SK-N-SH (cell line): ENCODE results near the gene SRP54. TPM values are rescaled to one million over a fixed set of nuclear protein-coding genes. Genes with fewer than 3 reads are reported as not detected.

Experiments
- CTCF ChIA-PET: fragments of 300-600, 350-600 bp; formaldehyde crosslinking; extraction: SDS; loops from one replicate; lab custom pipeline; 2021; lab: Yijun Ruan, JAX
- POLR2A ChIA-PET: fragments of 350-600 bp; sonication (Branson Sonifier 250); formaldehyde crosslinking; extraction: SDS; loops from one replicate; lab custom pipeline; 2020; ENCODE audit warnings: antibody characterized with exemption, inconsistent platforms; lab: Yijun Ruan, JAX
- DNase-seq: peaks from one replicate; pipeline ENCODE4 v3.0.0; 2012
- H2AFZ ChIP-seq: fragments of 200-600 bp; sonication (generic); 2 replicates; pipeline ENCODE4 v1.8.1; 2016; ENCODE audit warnings: antibody characterized with exemption, mild to moderate bottlenecking, low read depth
- H3F3A ChIP-seq: fragments of 200-600 bp; sonication (generic); replicated peaks from 2 replicates; pipeline ENCODE3; 2016; ENCODE audit warnings: antibody characterized with exemption, mild to moderate bottlenecking; ENCODE audit not compliant: insufficient read depth
- H3K27ac ChIP-seq, 2 experiments: fragments of 200-500 bp in 1 of 2; fragments of 200-600 bp in 1 of 2; sonication (Bioruptor generic) in 1 of 2; sonication (generic), shearing (Covaris generic) in 1 of 2; 2 replicates each; pipeline versions ENCODE4 v1.5.1 to v1.6.1; 2014 to 2016; ENCODE audit warnings: low read depth in 2 of 2, inconsistent platforms in 1 of 2, low read length in 1 of 2, mild to moderate bottlenecking in 1 of 2, mixed read lengths in 1 of 2
- H3K27me3 ChIP-seq: fragments of 200-600 bp; sonication (generic), shearing (Covaris generic); 2 replicates; pipeline ENCODE4 v1.6.1; 2016; ENCODE audit warnings: mixed run types; ENCODE audit not compliant: insufficient read depth
- H3K36me3 ChIP-seq, 2 experiments: fragments of 200-500 bp in 1 of 2; fragments of 200-600 bp in 1 of 2; sonication (Bioruptor generic) in 1 of 2; sonication (generic) in 1 of 2; replicated peaks in 1 of 2; 2 replicates each; pipeline versions ENCODE3 to v1.5.1; 2014 to 2016; ENCODE audit warnings: low read length in 1 of 2, mild to moderate bottlenecking in 1 of 2; ENCODE audit not compliant: insufficient read depth in 2 of 2, control insufficient read depth in 1 of 2
- H3K4me1 ChIP-seq, 2 experiments: fragments of 200-500 bp in 1 of 2; fragments of 200-600 bp in 1 of 2; sonication (Bioruptor generic) in 1 of 2; sonication (generic), shearing (Covaris generic) in 1 of 2; 2 replicates each; pipeline versions ENCODE4 v1.5.1 to v1.6.1; 2014 to 2016; ENCODE audit warnings: low read depth in 1 of 2, low read length in 1 of 2, mixed run types in 1 of 2; ENCODE audit not compliant: insufficient read depth in 2 of 2, control insufficient read depth in 1 of 2
- H3K4me2 ChIP-seq: fragments of 200-600 bp; sonication (generic), shearing (Covaris generic); 2 replicates; pipeline ENCODE4 v1.6.1; 2017; ENCODE audit warnings: mixed run types
- H3K4me3 ChIP-seq, 2 experiments: fragments of 200-500 bp in 1 of 2; fragments of 200-600 bp in 1 of 2; sonication (Bioruptor generic) in 1 of 2; sonication (generic), shearing (Covaris generic) in 1 of 2; 2 replicates each; pipeline versions ENCODE4 v1.5.1 to v1.8.1; 2014 to 2016; ENCODE audit warnings: low read depth in 2 of 2, inconsistent platforms in 1 of 2, low read length in 1 of 2, mild to moderate bottlenecking in 1 of 2, mixed read lengths in 1 of 2, moderate library complexity in 1 of 2
- H3K79me2 ChIP-seq: fragments of 200-600 bp; sonication (generic); 2 replicates; pipeline ENCODE4 v1.8.1; 2017; ENCODE audit warnings: mild to moderate bottlenecking; ENCODE audit not compliant: insufficient read depth
- H3K9ac ChIP-seq: fragments of 200-600 bp; sonication (generic); 2 replicates; pipeline ENCODE4 v1.6.1; 2017; ENCODE audit warnings: mixed run types
- H3K9me2 ChIP-seq: fragments of 200-600 bp; sonication (generic); 2 replicates; pipeline ENCODE4 v1.6.1; 2017; ENCODE audit warnings: mixed run types
- H3K9me3 ChIP-seq: fragments of 200-600 bp; sonication (generic); 2 replicates; pipeline ENCODE4 v1.6.1; 2017; ENCODE audit warnings: mixed run types, mild to moderate bottlenecking, moderate library complexity
- H4K20me1 ChIP-seq: fragments of 200-600 bp; sonication (generic); 2 replicates; pipeline ENCODE4 v1.6.1; 2017; ENCODE audit warnings: mild to moderate bottlenecking, mixed run types; ENCODE audit not compliant: insufficient read depth
- CTCF ChIP-seq: fragments of 200-600 bp; sonication (generic); IDR thresholded peaks from 2 replicates; pipeline ENCODE4 v1.6.1; 2017; ENCODE audit warnings: antibody characterized with exemption, mild to moderate bottlenecking, moderate library complexity
- EZH2phosphoT487 ChIP-seq: fragments of 200-600 bp; sonication (generic); IDR thresholded peaks from 2 replicates; pipeline ENCODE4 v1.6.1; 2017; ENCODE audit warnings: low read depth, mixed run types, mild to moderate bottlenecking, antibody characterized with exemption, moderate library complexity, borderline replicate concordance
- FOXJ3 ChIP-seq: sonication (generic); formaldehyde crosslinking; IDR thresholded peaks from 2 replicates; pipeline ENCODE4 v1.5.1; 2020; ENCODE audit warnings: mild to moderate bottlenecking, missing genetic modification reagents
- MEF2A ChIP-seq: IDR thresholded peaks from 2 replicates; pipeline ENCODE4 v1.4.0; 2012; ENCODE audit warnings: low read depth, borderline replicate concordance
- MXI1 ChIP-seq: IDR thresholded peaks from 2 replicates; pipeline ENCODE4 v1.6.1; 2012; ENCODE audit warnings: mild to moderate bottlenecking, low read depth, low read length, improper control_type of control experiment
- NFIC ChIP-seq: IDR thresholded peaks from 2 replicates; pipeline ENCODE4 v1.4.0; 2012; ENCODE audit warnings: borderline replicate concordance
- POLR2AphosphoS5 ChIP-seq: IDR thresholded peaks from 2 replicates; pipeline ENCODE4 v1.6.1; 2012; ENCODE audit warnings: low read depth, low read length
- RAD21 ChIP-seq: IDR thresholded peaks from 2 replicates; pipeline ENCODE4 v1.6.1; 2012; ENCODE audit warnings: mild to moderate bottlenecking, low read length
- RCOR1 ChIP-seq: fragments of 150-350 bp; IDR thresholded peaks from 2 replicates; pipeline ENCODE4 v1.6.1; 2017; ENCODE audit warnings: antibody characterized with exemption, low read length
- REST ChIP-seq: IDR thresholded peaks from 2 replicates; pipeline ENCODE4 v1.6.1; 2012; ENCODE audit warnings: mild to moderate bottlenecking, low read depth, low read length, moderate library complexity
- RFX5 ChIP-seq: IDR thresholded peaks from 2 replicates; pipeline ENCODE4 v1.6.1; 2012; ENCODE audit warnings: mild to moderate bottlenecking, improper control_type of control experiment, low read length
- SIN3A ChIP-seq: IDR thresholded peaks from 2 replicates; pipeline ENCODE4 v1.6.1; 2012; ENCODE audit warnings: low read depth, mild to moderate bottlenecking, low read length, moderate library complexity, borderline replicate concordance
- TCF12 ChIP-seq: IDR thresholded peaks from 2 replicates; pipeline ENCODE4 v1.4.0; 2012
- USF2 ChIP-seq: fragments of 150-350 bp; IDR thresholded peaks from 2 replicates; pipeline ENCODE4 v1.6.1; 2017; ENCODE audit warnings: antibody characterized with exemption, low read length, low read depth, borderline replicate concordance
- ZBTB33 ChIP-seq: IDR thresholded peaks from 2 replicates; pipeline ENCODE4 v1.4.0; 2012; ENCODE audit warnings: low read depth, borderline replicate concordance
- WGBS: methylation state at CpG from one replicate; pipeline ENCODE4 v1.1.6; 2017; ENCODE audit warnings: low lambda C conversion rate; 5-methylcytosine and 5-hydroxymethylcytosine counted together
- polyA plus RNA-seq, 3 experiments: library from polyadenylated mRNA; depleted of rRNA; stranded (reverse); fragments of >200 nt; gene quantifications; 2 replicates each; pipeline ENCODE4 v1.2.3, GENCODE V29; 2012

SRP54 gene
- polyA plus RNA-seq, 1 of the 3 experiments (the other 2 are of a cell fraction): 39.5 TPM

- no peak for TF ChIP-seq POLR2AphosphoS5
- no peak for TF ChIP-seq TCF12
- TF ChIP-seq USF2: no peak
Measured at GRCh38 chr14:35004839-35005238, 22.0 kb downstream of the SRP54 start (continued).

GRCh38 chr14:35016568-35016967 is 33.8 kb downstream of the SRP54 start:
- Histone ChIP-seq H3K4me2 (no peak overlapping the region), H3F3A (peaks cover 5% of the 10 kb centered on the region)
- POLR2A ChIA-PET: no interaction called here
- WGBS: 100% methylated on average over 1 of the region's 1 CpG
- no peak for TF ChIP-seq EZH2phosphoT487
- no peak for TF ChIP-seq FOXJ3 (CRISPR knock-in tag)
- TF ChIP-seq USF2: no peak
- no peak for TF ChIP-seq SIN3A
- TF ChIP-seq MXI1: no peak
- TF ChIP-seq MEF2A: no peak
- no peak for TF ChIP-seq REST
- no peak for TF ChIP-seq RAD21
- no peak for TF ChIP-seq CTCF
- no peak for TF ChIP-seq POLR2AphosphoS5
- TF ChIP-seq RCOR1: no peak
- TF ChIP-seq RFX5: no peak
- no peak for TF ChIP-seq ZBTB33
- no peak for TF ChIP-seq NFIC
- TF ChIP-seq, all 33 proteins: peak for 0
- no peaks in the 10 kb centered on the region for H3K9me3 ChIP-seq
- no peaks in the 10 kb centered on the region for H4K20me1 ChIP-seq
- no peak overlapping the region for H3K9ac ChIP-seq
- H3K4me1 ChIP-seq: no peaks in the 10 kb centered on the region
- H3K4me3 ChIP-seq: no peak overlapping the region
- no peak overlapping the region for H2AFZ ChIP-seq
- H3K79me2 ChIP-seq: no peaks in the 10 kb centered on the region
- H3K27me3 ChIP-seq: no peaks in the 10 kb centered on the region
- DNase-seq: no peak
- peaks cover 77 to 93% of the 10 kb centered on the region in 2 experiments for H3K36me3 ChIP-seq
- no peaks in the 10 kb centered on the region for H3K9me2 ChIP-seq
- no peak overlapping the region for H3K27ac ChIP-seq
- CTCF ChIA-PET: interaction anchor here (1.5 kb wide), 1 partner anchor 144 kb away, joined by 3 read pairs; no protein-coding TSS in a partner anchor
